HepG2 (cell line): Measurements from ENCODE around the gene ATP9A. TPM values are rescaled to one million over a fixed set of nuclear protein-coding genes. Genes with fewer than 3 reads are reported as not detected.

ENCODE experiments used
- DNMT3B ChIP-seq: conservative IDR thresholded peaks from 2 replicates; pipeline ENCODE4 v1.6.1; 2016; ENCODE audit warnings: missing biosample characterization, control low read depth
- ETV5 ChIP-seq: IDR thresholded peaks from 2 replicates; pipeline ENCODE4 v1.6.1; 2018; ENCODE audit warnings: missing biosample characterization, missing genetic modification reagents, inconsistent platforms, borderline replicate concordance
- FOXK1 ChIP-seq: sonication (generic); formaldehyde crosslinking; IDR thresholded peaks from 2 replicates; pipeline ENCODE4 v1.4.0; 2020; ENCODE audit warnings: low read depth, missing genetic modification reagents, borderline replicate concordance
- HHEX ChIP-seq: IDR thresholded peaks from 2 replicates; pipeline ENCODE4 v1.6.1; 2016; ENCODE audit warnings: control low read depth
- JUN ChIP-seq: sonication (generic); formaldehyde crosslinking; IDR thresholded peaks from 2 replicates; pipeline ENCODE4 v1.4.0; 2020; ENCODE audit warnings: mild to moderate bottlenecking, missing genetic modification reagents
- MAZ ChIP-seq, 2 experiments: sonication (generic) in 1 of 2; formaldehyde crosslinking in 1 of 2; IDR thresholded peaks; 2 replicates each; pipeline versions ENCODE4 v1.5.0 to v1.6.1; 2012 to 2020; ENCODE audit warnings: low read depth in 2 of 2, mild to moderate bottlenecking in 2 of 2, borderline replicate concordance in 1 of 2, improper control_type of control experiment in 1 of 2, low read length in 1 of 2, missing genetic modification reagents in 1 of 2, moderate library complexity in 1 of 2
- NCOA2 ChIP-seq: sonication (generic); formaldehyde crosslinking; IDR thresholded peaks from 2 replicates; pipeline ENCODE4 v1.8.0; 2022; ENCODE audit warnings: inconsistent platforms
- NCOA5 ChIP-seq: sonication (generic); formaldehyde crosslinking; IDR thresholded peaks from 2 replicates; pipeline ENCODE4 v1.4.0; 2020; ENCODE audit warnings: missing genetic modification reagents
- RORA ChIP-seq: sonication (generic); formaldehyde crosslinking; IDR thresholded peaks from 2 replicates; pipeline ENCODE4 v1.5.0; 2020; ENCODE audit warnings: mild to moderate bottlenecking, missing genetic modification reagents, moderate library complexity
- SIX4 ChIP-seq: sonication (generic); formaldehyde crosslinking; IDR thresholded peaks from 2 replicates; pipeline ENCODE4 v1.4.0; 2020; ENCODE audit warnings: missing genetic modification reagents
- SNAI1 ChIP-seq: sonication (generic); formaldehyde crosslinking; IDR thresholded peaks from 2 replicates; pipeline ENCODE4 v1.5.0; 2020; ENCODE audit warnings: mild to moderate bottlenecking, missing genetic modification reagents, borderline replicate concordance
- ZNF580 ChIP-seq: IDR thresholded peaks from 2 replicates; pipeline ENCODE4 v1.6.1; 2016; ENCODE audit warnings: low read depth, borderline replicate concordance
- polyA plus RNA-seq, 8 experiments: library from polyadenylated mRNA; depleted of rRNA in 3 of 8; stranded (reverse) in 7 of 8; unstranded in 1 of 8; fragments of >200 nt; fragmentation: Illumina TruSeq in 4 of 8; extraction: Trizol in 4 of 8; gene quantifications; 2 replicates each; pipeline versions ENCODE4 v1.2.1 to v1.2.3, GENCODE V29; 2011 to 2016; ENCODE audit warnings: low read depth in 4 of 8, missing spikeins in 1 of 8, mixed read lengths in 1 of 8; ENCODE audit not compliant: insufficient read depth in 1 of 8
- total RNA-seq, 5 experiments: library from RNA; depleted of rRNA; stranded (reverse); fragments of >200 nt; fragmentation: Illumina TruSeq; extraction: Trizol; gene quantifications; 2 replicates each; pipeline ENCODE4 v1.2.3, GENCODE V29; 2016; ENCODE audit warnings: low read depth in 1 of 5
- TF ChIP-seq, protein P1 (sequence below): sonication (generic); formaldehyde crosslinking; IDR thresholded peaks from 2 replicates; pipeline ENCODE4 v1.4.0; 2020; ENCODE audit warnings: mild to moderate bottlenecking, missing genetic modification reagents
- TF ChIP-seq, protein P2 (sequence below): IDR thresholded peaks from 2 replicates; pipeline ENCODE4 v1.6.1; 2012; ENCODE audit warnings: low read depth, low read length, improper control_type of control experiment
- TF ChIP-seq, protein P3 (sequence below): sonication (generic); formaldehyde crosslinking; IDR thresholded peaks from 2 replicates; pipeline ENCODE4 v1.5.0; 2020; ENCODE audit warnings: mild to moderate bottlenecking, low read depth, missing genetic modification reagents, borderline replicate concordance
- TF ChIP-seq, protein P4 (sequence below): sonication (generic); formaldehyde crosslinking; IDR thresholded peaks from 2 replicates; pipeline ENCODE4 v1.4.0; 2020; ENCODE audit warnings: missing genetic modification reagents, mild to moderate bottlenecking, borderline replicate concordance

ATP9A gene
- total and polyA plus RNA-seq, 2 of the 13 experiments (the other 11 are each of a cell fraction or from before 2014, with no cell fraction given) = 11.8 to 18.5 TPM

- TF ChIP-seq, protein P1, sequence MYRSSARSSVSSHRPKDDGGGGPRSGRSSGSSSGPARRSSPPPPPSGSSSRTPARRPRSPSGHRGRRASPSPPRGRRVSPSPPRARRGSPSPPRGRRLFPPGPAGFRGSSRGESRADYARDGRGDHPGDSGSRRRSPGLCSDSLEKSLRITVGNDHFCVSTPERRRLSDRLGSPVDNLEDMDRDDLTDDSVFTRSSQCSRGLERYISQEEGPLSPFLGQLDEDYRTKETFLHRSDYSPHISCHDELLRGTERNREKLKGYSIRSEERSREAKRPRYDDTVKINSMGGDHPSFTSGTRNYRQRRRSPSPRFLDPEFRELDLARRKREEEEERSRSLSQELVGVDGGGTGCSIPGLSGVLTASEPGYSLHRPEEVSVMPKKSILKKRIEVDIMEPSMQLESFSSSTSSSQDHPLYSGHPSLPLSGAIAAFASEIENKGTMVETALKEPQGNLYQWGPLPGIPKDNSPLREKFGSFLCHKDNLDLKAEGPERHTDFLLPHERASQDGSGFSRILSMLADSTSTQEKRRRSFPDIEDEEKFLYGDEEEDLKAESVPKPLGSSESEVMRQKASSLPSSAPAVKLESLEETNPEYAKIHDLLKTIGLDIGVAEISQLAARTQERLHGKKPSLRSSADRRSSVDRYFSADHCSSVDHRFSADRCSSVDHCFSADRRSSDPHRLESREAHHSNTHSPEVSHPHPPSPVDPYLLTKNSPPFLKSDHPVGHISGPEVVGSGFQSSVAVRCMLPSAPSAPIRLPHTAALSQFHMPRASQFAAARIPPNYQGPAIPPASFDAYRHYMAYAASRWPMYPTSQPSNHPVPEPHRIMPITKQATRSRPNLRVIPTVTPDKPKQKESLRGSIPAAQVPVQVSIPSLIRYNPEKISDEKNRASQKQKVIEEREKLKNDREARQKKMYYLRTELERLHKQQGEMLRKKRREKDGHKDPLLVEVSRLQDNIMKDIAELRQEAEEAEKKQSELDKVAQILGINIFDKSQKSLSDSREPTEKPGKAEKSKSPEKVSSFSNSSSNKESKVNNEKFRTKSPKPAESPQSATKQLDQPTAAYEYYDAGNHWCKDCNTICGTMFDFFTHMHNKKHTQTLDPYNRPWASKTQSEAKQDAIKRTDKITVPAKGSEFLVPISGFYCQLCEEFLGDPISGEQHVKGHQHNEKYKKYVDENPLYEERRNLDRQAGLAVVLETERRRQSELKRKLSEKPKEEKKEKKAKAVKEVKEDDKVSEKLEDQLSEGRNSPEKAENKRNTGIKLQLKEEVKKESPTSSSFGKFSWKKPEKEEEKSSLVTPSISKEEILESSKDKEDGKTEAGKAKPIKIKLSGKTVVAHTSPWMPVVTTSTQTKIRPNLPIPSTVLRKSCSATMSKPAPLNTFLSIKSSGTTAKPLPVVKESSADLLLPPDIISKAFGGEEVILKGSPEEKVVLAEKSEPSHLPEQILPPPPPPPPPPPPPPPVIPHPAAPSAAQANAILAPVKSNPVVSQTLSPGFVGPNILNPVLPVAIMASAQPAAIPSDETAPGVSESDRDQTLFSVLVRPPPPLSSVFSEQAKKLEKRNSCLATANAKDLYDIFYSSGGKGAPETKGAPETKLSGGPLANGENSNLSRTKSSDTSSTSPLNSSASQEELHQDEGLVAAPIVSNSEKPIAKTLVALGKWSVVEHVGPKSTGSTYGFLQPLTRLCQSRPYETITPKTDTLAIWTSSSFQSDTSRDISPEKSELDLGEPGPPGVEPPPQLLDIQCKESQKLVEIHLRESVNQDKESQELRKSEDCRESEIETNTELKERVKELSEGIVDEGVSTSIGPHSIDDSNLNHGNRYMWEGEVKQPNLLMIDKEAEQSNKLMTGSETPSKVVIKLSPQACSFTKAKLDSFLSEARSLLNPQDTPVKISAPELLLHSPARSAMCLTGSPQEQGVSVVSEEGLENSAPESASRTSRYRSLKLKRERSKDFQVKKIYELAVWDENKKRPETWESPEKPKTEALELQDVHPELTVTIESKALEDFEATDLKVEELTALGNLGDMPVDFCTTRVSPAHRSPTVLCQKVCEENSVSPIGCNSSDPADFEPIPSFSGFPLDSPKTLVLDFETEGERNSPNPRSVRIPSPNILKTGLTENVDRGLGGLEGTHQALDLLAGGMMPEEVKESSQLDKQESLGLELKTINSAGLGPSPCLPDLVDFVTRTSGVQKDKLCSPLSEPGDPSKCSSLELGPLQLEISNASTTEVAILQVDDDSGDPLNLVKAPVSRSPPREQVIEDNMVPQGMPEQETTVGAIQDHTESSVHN = no peak
- no peak for TF ChIP-seq ZNF580
- TF ChIP-seq ETV5 = 0 out of 2 replicates have a peak, but pooled peaks have one; percentile 10
- TF ChIP-seq, protein P2, sequence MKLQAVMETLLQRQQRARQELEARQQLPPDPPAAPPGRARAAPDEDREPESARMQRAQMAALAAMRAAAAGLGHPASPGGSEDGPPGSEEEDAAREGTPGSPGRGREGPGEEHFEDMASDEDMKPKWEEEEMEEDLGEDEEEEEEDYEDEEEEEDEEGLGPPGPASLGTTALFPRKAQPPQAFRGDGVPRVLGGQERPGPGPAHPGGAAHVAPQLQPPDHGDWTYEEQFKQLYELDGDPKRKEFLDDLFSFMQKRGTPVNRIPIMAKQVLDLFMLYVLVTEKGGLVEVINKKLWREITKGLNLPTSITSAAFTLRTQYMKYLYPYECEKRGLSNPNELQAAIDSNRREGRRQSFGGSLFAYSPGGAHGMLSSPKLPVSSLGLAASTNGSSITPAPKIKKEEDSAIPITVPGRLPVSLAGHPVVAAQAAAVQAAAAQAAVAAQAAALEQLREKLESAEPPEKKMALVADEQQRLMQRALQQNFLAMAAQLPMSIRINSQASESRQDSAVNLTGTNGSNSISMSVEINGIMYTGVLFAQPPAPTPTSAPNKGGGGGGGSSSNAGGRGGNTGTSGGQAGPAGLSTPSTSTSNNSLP = no peak
- TF ChIP-seq MAZ (IDR thresholded peaks at IDR 0.05; ENCODE audit: borderline replicate concordance, low read depth, low read length) = no peak
- TF ChIP-seq MAZ (CRISPR knock-in tag; IDR thresholded peaks at IDR 0.05; ENCODE audit: low read depth) = no peak
- no peak for TF ChIP-seq NCOA5 (CRISPR knock-in tag)
- TF ChIP-seq FOXK1 (CRISPR knock-in tag) = no peak
- TF ChIP-seq SIX4 (CRISPR knock-in tag) = peak; percentile 42; the same call in 1 of the 2 replicates
- TF ChIP-seq, protein P3, sequence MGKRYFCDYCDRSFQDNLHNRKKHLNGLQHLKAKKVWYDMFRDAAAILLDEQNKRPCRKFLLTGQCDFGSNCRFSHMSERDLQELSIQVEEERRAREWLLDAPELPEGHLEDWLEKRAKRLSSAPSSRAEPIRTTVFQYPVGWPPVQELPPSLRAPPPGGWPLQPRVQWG (CRISPR knock-in tag) = no peak
- 0 out of 2 replicates have a peak, but pooled peaks have one; percentile 40 for TF ChIP-seq NCOA2 (CRISPR knock-in tag)
- TF ChIP-seq SNAI1 (CRISPR knock-in tag) = no peak
- TF ChIP-seq, protein P4, sequence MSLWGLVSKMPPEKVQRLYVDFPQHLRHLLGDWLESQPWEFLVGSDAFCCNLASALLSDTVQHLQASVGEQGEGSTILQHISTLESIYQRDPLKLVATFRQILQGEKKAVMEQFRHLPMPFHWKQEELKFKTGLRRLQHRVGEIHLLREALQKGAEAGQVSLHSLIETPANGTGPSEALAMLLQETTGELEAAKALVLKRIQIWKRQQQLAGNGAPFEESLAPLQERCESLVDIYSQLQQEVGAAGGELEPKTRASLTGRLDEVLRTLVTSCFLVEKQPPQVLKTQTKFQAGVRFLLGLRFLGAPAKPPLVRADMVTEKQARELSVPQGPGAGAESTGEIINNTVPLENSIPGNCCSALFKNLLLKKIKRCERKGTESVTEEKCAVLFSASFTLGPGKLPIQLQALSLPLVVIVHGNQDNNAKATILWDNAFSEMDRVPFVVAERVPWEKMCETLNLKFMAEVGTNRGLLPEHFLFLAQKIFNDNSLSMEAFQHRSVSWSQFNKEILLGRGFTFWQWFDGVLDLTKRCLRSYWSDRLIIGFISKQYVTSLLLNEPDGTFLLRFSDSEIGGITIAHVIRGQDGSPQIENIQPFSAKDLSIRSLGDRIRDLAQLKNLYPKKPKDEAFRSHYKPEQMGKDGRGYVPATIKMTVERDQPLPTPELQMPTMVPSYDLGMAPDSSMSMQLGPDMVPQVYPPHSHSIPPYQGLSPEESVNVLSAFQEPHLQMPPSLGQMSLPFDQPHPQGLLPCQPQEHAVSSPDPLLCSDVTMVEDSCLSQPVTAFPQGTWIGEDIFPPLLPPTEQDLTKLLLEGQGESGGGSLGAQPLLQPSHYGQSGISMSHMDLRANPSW (CRISPR knock-in tag) = no peak
- no peak for TF ChIP-seq HHEX (CRISPR knock-in tag)
- TF ChIP-seq RORA (CRISPR knock-in tag) = no peak
- no peak for TF ChIP-seq JUN
- no peak for TF ChIP-seq DNMT3B
These were observed 42.5 kb downstream of the ATP9A start (continued) for GRCh38 chr20:51725584-51726176.
